Femur (tissue), 1 donor: ENCODE data around the gene TBC1D16.

Source experiments
- DNase-seq: peaks from one replicate; pipeline ENCODE4 v3.0.0-alpha.2; 2017

TBC1D16 gene

GRCh38 chr17:80024206-80024972 lies 11.3 kb downstream of the TBC1D16 start:
- no peak for DNase-seq

GRCh38 chr17:80023481-80024205 lies 12.0 kb downstream of the TBC1D16 start:
- peak; percentile 83 for DNase-seq

- DNase-seq, result no peak
Observed at GRCh38 chr17:80021600-80021999, 14.1 kb downstream of the TBC1D16 start.

- no peak for DNase-seq
Observed at GRCh38 chr17:80018917-80019651, 16.6 kb downstream of the TBC1D16 start.

GRCh38 chr17:80017226-80018010 lies 18.3 kb downstream of the TBC1D16 start:
- no peak for DNase-seq

GRCh38 chr17:80012765-80013741 lies 22.6 kb downstream of the TBC1D16 start:
- DNase-seq, result no peak

GRCh38 chr17:80011989-80012555 lies 23.6 kb downstream of the TBC1D16 start:
- no peak for DNase-seq

- DNase-seq, result no peak
Observed at GRCh38 chr17:80010283-80010858, 25.3 kb downstream of the TBC1D16 start.

GRCh38 chr17:80009391-80010282 lies 26.0 kb downstream of the TBC1D16 start:
- no peak for DNase-seq

GRCh38 chr17:80008848-80009247 lies 26.8 kb downstream of the TBC1D16 start:
- DNase-seq, result no peak

- DNase-seq, result peak; percentile 79
Observed at GRCh38 chr17:80008383-80008840, 27.3 kb downstream of the TBC1D16 start.

- DNase-seq, result no peak
Observed at GRCh38 chr17:80007939-80008338, 27.7 kb downstream of the TBC1D16 start.

- DNase-seq, result no peak
Observed at GRCh38 chr17:80006811-80007752, 28.6 kb downstream of the TBC1D16 start.

GRCh38 chr17:80006339-80006720 lies 29.3 kb downstream of the TBC1D16 start:
- DNase-seq, result no peak

- peak; percentile 63 for DNase-seq
Observed at GRCh38 chr17:80005360-80006338, 30.0 kb downstream of the TBC1D16 start.

GRCh38 chr17:80003969-80004368 lies 31.7 kb downstream of the TBC1D16 start:
- DNase-seq, result no peak
